CD1c-positive myeloid dendritic cell (primary cell): ENCODE results near the gene WDFY4.

ENCODE experiments used
- DNase-seq: peaks from one replicate; pipeline ENCODE4 v3.0.0-alpha.2; 2016; ENCODE audit errors: extremely low spot score

The WDFY4 gene

GRCh38 chr10:48985621-48986158 lies 301.0 kb downstream of the WDFY4 start:
- DNase-seq = no peak

DNA sequence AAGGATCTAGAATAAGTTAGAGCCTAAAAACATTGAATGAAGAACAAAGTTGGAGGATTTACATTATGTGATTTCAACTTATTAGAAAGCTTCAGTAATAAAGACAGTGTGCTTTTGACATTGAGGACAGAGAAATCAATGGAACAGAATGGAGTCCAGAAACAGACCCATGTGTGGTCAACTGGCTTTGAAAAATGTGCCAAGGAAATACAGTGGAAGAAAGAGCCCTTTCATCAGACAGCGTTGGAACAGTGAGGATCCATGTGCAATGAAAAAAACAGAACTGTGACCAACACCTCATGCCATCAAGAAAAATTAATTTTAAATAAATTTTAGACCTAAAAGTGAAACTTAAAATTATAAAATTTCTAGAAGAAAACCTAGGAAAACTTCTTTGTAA lies 305.6 kb downstream of the WDFY4 start:
- no peak for DNase-seq

DNA sequence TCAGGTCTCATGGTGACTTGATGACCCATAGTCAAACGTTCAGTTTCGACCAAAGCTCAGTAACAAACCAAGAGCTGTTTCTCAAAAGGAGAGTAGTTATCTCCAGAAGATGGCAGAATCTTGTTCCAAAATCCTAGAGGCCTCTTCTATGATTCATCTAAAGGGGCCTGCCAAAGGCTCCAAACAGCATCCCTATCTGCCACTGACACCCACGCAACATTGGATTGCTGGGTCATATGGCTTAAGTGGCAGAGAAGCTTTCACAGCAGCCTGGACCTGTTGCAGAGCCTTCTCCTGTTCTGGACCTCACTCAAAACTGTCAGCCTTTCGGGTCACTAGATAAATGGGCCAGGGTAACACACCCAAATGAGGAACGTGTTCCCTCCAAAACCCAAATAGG lies 309.0 kb downstream of the WDFY4 start:
- no peak for DNase-seq

GRCh38 chr10:48996329-48996728 lies 311.7 kb downstream of the WDFY4 start:
- DNase-seq = no peak

GRCh38 chr10:48999346-48999745 lies 314.7 kb downstream of the WDFY4 start:
- DNase-seq = no peak

- DNase-seq = no peak
Measured at GRCh38 chr10:49000437-49001398, 316.0 kb downstream of the WDFY4 start.

DNA sequence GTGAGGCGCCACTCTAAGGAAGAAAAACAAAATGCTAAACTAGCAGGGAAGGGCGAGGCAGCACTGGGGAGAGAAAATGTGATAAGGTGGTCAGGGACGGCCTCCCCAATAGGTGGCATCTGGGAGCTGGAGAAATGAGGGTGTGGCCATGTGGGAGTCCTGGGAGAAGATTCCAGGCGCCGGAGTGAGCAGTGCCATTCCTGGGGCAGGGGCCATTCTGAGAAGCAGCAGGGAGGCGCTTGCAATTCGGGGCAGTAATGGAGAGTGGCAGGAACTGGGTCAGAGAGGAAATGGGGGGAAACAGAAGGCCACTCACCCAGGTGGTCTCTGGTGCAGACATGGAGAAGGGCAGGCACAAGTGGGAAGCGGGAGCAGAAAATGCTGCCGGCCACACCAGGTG lies 316.7 kb downstream of the WDFY4 start:
- DNase-seq = no peak

GRCh38 chr10:49001870-49002672 lies 317.4 kb downstream of the WDFY4 start:
- no peak for DNase-seq

- DNase-seq = no peak
Measured at GRCh38 chr10:49005270-49005669, 320.6 kb downstream of the WDFY4 start.

DNA sequence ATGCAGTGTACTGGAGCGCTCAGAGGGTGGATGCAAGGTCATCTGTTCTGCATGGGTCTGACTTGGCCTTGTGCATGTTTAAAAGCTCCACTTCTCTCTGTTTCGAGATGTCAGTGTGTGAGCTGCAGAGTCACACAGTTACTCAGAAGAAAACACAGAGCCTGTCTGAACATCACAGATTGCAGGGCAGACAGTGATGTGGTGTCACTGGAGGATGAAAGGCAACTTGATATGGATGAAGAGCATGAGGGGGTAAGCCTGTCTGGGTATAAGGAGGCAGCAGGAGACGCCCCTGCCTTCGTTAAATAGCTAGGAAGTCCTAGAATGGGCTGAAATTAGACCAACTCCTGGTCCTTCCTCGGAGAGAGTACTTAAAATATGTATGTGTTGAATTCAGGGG lies 322.5 kb downstream of the WDFY4 start:
- no peak for DNase-seq

- DNase-seq = no peak
Measured at GRCh38 chr10:49008091-49008490, 323.4 kb downstream of the WDFY4 start.

- no peak for DNase-seq
Measured at GRCh38 chr10:49008505-49009198, 324.0 kb downstream of the WDFY4 start.

DNA sequence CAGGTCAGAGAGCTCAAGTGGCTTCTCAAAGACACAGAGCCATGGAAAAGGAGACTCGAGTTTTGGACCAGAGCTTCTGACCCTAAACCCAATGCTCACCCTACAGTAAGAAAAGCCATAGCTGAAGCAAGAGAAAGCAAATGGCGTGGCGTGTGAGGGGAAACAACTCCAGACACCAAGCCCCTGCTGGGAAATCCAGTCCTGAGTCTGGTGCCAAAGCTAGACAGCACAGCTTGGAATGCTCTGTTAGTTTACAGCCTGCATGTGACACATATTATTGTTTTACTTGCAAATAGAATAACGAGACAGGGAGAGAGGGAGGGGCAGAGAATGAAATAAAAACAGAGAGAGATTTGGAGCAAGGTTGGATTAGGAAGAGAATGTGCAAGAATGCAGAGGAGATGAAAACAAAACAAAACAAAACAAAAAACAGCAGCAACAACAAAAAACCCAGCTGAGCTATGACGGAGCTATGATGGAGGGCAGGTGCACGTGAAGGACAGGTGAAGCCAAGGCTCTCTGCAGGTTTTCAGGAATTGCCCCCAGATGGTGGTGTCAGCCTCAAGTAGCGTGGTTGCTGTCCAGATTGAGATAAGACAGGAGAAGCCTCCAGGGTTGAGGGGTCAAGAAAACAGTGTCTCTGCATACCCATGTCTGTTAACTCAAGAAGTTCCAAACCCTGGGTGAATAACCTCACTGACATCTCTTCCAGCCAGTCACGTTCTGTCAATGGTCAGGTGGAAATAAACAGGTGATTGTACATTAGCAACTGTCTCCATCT lies 324.7 kb downstream of the WDFY4 start:
- no peak for DNase-seq

GRCh38 chr10:49010295-49010694 lies 325.6 kb downstream of the WDFY4 start:
- peak; percentile 25 for DNase-seq

DNA sequence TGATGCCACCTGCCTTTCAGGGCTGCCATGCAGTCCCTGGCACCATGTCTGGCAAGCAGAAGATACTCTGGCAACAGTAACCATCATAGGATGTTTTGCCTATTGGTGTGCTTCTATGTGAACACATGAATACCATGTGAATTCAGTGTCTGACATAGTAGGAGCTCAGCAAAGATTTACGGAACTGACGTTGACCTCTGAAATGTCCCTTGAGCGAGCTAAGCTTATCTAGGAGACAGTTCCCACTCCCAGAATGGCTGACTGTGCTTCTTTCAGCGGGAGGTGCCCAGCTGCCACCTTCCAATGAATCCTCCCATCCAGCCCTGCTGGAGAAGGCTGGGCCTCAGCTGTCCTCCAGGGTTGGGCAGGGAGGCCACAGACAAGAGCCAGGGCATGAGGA lies 326.2 kb downstream of the WDFY4 start:
- DNase-seq = no peak

- DNase-seq = no peak
Measured at GRCh38 chr10:49011756-49012155, 327.1 kb downstream of the WDFY4 start.

DNA sequence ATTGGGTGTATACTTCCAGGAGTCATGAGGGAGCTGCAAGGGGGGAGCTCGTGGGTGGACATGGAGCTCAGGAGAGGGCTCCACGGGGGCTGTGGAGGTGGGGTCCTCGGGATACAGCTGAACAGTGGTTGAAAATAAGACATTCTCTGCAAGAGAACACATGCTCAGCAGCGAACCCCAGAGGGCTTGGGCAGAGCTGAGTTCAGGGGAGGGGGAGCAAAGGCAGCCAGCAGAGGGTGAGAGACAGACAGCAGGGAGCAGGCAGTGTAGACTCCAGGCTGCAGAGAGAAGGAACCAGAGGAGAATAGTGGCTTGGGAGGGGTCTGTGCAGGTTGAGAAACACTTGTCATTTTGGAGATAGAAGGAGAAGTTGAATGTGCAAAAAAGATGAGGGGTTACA lies 327.9 kb downstream of the WDFY4 start:
- no peak for DNase-seq

DNA sequence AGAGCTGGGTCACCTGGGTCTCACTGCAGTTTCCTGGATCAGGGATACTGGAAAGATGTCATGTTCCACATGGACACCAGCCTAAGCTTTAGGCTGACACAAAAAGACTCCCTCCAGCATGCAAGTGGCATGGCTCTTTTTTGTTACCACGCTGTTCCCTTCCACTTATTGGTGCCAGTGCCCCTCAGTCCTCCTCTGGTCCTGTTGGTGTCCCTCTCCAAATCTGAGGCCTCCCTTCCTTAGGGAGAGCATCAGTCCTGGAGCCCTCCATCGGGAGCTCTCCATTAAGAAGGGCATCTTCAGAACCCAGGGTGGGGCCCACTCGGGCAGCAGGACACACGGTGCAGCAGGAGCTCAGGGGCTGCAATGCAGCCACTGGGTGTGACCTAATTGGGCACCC lies 331.0 kb downstream of the WDFY4 start:
- DNase-seq = no peak

DNA sequence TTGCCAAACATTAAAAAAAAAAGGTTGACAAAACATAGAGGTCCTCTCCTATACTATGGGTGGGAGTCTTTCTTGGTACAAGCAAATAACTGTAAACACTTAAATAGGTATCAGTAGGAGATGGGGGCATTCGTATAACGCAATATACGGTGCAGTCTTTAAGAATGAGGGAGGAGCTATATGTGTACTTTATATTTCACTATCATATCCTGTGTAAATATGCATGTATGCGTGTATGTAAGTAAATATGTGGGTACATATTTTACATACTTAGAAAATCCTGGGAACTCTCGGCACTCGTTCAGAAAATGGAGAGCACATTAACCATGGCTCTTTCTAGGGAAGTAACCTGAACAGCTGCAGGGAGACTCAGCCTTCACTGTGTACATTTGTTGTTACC lies 337.0 kb downstream of the WDFY4 start:
- DNase-seq = no peak

DNA sequence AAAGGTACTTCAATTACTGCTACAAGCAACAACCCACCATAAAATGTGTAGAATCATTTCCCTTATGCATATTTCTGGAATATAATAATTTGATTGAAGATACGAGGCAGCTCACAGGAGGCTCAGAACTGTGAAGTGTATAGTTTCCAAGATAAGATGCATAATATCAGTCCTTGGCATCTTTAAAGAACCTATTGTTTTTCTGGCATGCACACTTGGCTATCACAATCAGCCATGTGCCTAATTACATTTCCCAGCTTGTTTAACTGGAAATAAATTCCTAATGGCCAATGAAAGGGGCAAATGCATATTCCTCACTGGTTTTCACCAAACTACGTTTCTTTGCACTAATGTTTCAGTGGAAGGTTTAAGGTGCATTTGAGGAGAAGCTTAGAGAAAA lies 338.4 kb downstream of the WDFY4 start:
- no peak for DNase-seq

DNA sequence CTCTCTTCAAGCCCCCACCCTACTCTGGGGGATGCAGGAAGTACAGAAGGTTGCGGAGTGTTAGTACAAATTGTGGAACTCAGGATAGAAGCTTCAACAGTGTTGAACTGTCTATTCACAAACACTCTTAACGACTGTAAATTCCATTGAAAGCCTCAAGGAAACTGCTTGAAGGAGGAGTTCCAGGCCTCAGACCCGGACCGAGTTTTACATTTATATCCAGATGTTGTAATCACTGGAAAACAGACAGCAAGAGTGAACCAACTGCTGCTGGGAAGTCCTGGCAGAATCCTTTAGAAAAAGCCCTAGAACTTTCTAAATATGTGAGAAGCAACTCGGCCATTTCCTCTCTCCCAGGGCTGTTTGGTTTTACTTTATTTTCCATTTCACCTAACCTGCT lies 339.1 kb downstream of the WDFY4 start:
- DNase-seq = no peak
